WTC11 (cell line): Measurements from ENCODE around the gene RPH3AL. TPM values are rescaled to one million over a fixed set of nuclear protein-coding genes. Genes with fewer than 3 reads are reported as not detected.

Source experiments
- ATAC-seq: fragments of 200-7000 bp; cut with Tn5 transposase; 2 replicates; pipeline ENCODE4 v1.10.0; 2021; ENCODE audit warnings: mild to moderate bottlenecking, moderate library complexity
- CTCF ChIA-PET: fragments of 300-600 bp; sonication (Branson Sonifier 250); formaldehyde crosslinking; loops from one replicate; lab custom pipeline; 2021; ENCODE audit warnings: antibody characterized with exemption; lab: Charles Lee
- POLR2A ChIA-PET: fragments of 350-600 bp; sonication (Branson Sonifier 250); formaldehyde crosslinking; loops from one replicate; lab custom pipeline; 2021; ENCODE audit warnings: antibody characterized with exemption; lab: Charles Lee
- DNase-seq: peaks from one replicate; pipeline ENCODE4 v3.0.0; 2021; ENCODE audit warnings: low spot score
- H3K27ac Mint-ChIP-seq: 2 replicates; pipeline ENCODE4 v1.8.0; 2021; ENCODE audit warnings: mixed read lengths
- H3K27me3 Mint-ChIP-seq: 2 replicates; pipeline ENCODE4 v1.8.0; 2021; ENCODE audit warnings: low read depth, mild to moderate bottlenecking, moderate library complexity, mixed read lengths
- H3K36me3 Mint-ChIP-seq: 2 replicates; pipeline ENCODE4 v1.8.0; 2021; ENCODE audit warnings: mixed read lengths
- H3K4me1 Mint-ChIP-seq: 2 replicates; pipeline ENCODE4 v1.8.0; 2022; ENCODE audit warnings: mixed read lengths
- H3K4me3 Mint-ChIP-seq: 2 replicates; pipeline ENCODE4 v1.8.0; 2021; ENCODE audit warnings: mild to moderate bottlenecking, moderate library complexity, mixed read lengths
- H3K9me3 Mint-ChIP-seq: 2 replicates; pipeline ENCODE4 v1.8.0; 2021; ENCODE audit warnings: mixed read lengths
- CTCF ChIP-seq: fragments of 200-600 bp; IDR thresholded peaks from 2 replicates; pipeline ENCODE4 v1.8.0; 2022; ENCODE audit warnings: antibody characterized with exemption
- GABPB1 ChIP-seq: sonication (generic); formaldehyde crosslinking; IDR thresholded peaks from 2 replicates; pipeline ENCODE4 v1.8.1; 2023; ENCODE audit warnings: mild to moderate bottlenecking, missing genetic modification reagents
- GRHL2 ChIP-seq: fragments of 250-450 bp; sonication (Bioruptor Pico); IDR thresholded peaks from 2 replicates; pipeline ENCODE4 v1.8.0; 2022; ENCODE audit warnings: mild to moderate bottlenecking, moderate library complexity; ENCODE audit not compliant: insufficient replicate concordance, severe bottlenecking
- KAT7 ChIP-seq: sonication (generic); formaldehyde crosslinking; IDR thresholded peaks from 2 replicates; pipeline ENCODE4 v1.8.1; 2023; ENCODE audit warnings: missing genetic modification reagents, mild to moderate bottlenecking, borderline replicate concordance
- NFATC4 ChIP-seq: fragments of 250-450 bp; sonication (Bioruptor Pico); IDR thresholded peaks from 2 replicates; pipeline ENCODE4 v1.9.0; 2021; ENCODE audit warnings: mild to moderate bottlenecking
- NR1H2 ChIP-seq: sonication (generic); formaldehyde crosslinking; IDR thresholded peaks from 2 replicates; pipeline ENCODE4 v1.9.0; 2021; ENCODE audit warnings: mild to moderate bottlenecking, moderate library complexity, missing genetic modification reagents
- PREB ChIP-seq: sonication (generic); formaldehyde crosslinking; IDR thresholded peaks from 2 replicates; pipeline ENCODE4 v1.8.1; 2022; ENCODE audit warnings: mild to moderate bottlenecking, missing genetic modification reagents, moderate library complexity, borderline replicate concordance
- SMAD3 ChIP-seq: sonication (generic); formaldehyde crosslinking; IDR thresholded peaks from 2 replicates; pipeline ENCODE4 v1.8.0; 2022; ENCODE audit warnings: missing genetic modification reagents, mild to moderate bottlenecking, borderline replicate concordance
- TCF7 ChIP-seq: sonication (generic); formaldehyde crosslinking; IDR thresholded peaks from 2 replicates; pipeline ENCODE4 v1.8.0; 2022; ENCODE audit warnings: mild to moderate bottlenecking, low read depth, missing genetic modification reagents, moderate library complexity
- ZMAT4 ChIP-seq: fragments of 250-450 bp; sonication (Bioruptor Pico); IDR thresholded peaks from 2 replicates; pipeline ENCODE4 v1.9.0; 2021; ENCODE audit warnings: mild to moderate bottlenecking
- ZNF219 ChIP-seq: sonication (generic); formaldehyde crosslinking; IDR thresholded peaks from 2 replicates; pipeline ENCODE4 v1.8.0; 2023; ENCODE audit warnings: missing genetic modification reagents, mild to moderate bottlenecking, borderline replicate concordance
- ZNF425 ChIP-seq: fragments of 250-450 bp; sonication (Bioruptor Pico); conservative IDR thresholded peaks from 2 replicates; pipeline ENCODE4 v1.9.0; 2021; ENCODE audit warnings: mild to moderate bottlenecking
- ZNF532 ChIP-seq: fragments of 250-450 bp; sonication (Bioruptor Pico); IDR thresholded peaks from 2 replicates; pipeline ENCODE4 v1.9.0; 2021; ENCODE audit warnings: mild to moderate bottlenecking, borderline replicate concordance
- total RNA-seq: library from RNA; stranded (reverse); gene quantifications from 3 replicates; pipeline ENCODE4 v1.2.3, GENCODE V29; 2021
- TF ChIP-seq, protein P1 (sequence below): fragments of 250-450 bp; sonication (Bioruptor Pico); IDR thresholded peaks from 2 replicates; pipeline ENCODE4 v2.1.2; 2022; ENCODE audit warnings: mild to moderate bottlenecking, moderate library complexity
- TF ChIP-seq, protein P2 (sequence below): sonication (generic); formaldehyde crosslinking; IDR thresholded peaks from 2 replicates; pipeline ENCODE4 v1.8.1; 2023; ENCODE audit warnings: mild to moderate bottlenecking, missing genetic modification reagents, moderate library complexity
- TF ChIP-seq, protein P3 (sequence below): sonication (generic); formaldehyde crosslinking; IDR thresholded peaks from 2 replicates; pipeline ENCODE4 v1.8.1; 2023; ENCODE audit warnings: mild to moderate bottlenecking, moderate library complexity, missing genetic modification reagents

Gene RPH3AL
- total RNA-seq, 1 experiment from 2014 or later = 2.0 TPM

- TF ChIP-seq, protein P1, sequence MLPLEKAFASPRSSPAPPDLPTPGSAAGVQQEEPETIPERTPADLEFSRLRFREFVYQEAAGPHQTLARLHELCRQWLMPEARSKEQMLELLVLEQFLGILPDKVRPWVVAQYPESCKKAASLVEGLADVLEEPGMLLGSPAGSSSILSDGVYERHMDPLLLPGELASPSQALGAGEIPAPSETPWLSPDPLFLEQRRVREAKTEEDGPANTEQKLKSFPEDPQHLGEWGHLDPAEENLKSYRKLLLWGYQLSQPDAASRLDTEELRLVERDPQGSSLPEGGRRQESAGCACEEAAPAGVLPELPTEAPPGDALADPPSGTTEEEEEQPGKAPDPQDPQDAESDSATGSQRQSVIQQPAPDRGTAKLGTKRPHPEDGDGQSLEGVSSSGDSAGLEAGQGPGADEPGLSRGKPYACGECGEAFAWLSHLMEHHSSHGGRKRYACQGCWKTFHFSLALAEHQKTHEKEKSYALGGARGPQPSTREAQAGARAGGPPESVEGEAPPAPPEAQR (CRISPR knock-in tag) = no peak
- no peak for TF ChIP-seq ZNF219 (CRISPR knock-in tag)
Measured at GRCh38 chr17:382644-383533, 30.3 kb upstream of the RPH3AL start (continued).

DNA sequence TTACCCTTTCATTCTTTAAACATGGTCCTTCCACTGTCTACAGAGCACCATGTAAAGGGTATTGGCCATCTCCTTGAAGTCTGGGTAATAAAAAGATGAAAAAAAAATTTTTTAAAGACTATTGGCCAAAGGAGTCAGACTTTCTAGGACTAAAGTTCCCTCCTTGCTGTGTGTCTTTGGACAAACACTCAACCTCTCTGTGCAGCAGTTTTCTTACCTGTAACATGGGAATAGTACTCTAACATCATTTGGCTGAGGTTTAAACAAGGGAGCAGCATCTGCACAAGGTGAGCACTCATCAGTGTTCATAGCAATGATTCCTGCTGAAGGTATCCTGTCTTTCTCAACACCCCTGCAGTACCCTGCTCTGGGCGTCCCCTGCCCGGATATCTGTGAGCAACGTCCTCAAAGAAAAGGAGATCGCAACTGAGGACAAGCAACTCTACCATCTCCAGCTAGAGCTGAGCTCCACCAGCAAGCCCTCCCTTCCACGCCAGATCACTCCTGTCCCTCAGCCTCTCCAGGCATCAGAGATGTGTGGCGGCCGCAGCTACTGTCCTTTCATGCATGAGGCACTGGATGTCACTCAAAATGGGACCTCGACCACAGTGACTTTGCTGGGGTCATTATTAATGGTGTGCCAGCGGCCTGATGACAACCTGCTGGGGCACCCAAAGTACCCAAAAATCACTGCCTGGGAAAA lies 29.5 kb upstream of the RPH3AL start:
- no peak for ATAC-seq
- peaks cover 5% of the 10 kb centered on the region for H3K36me3 Mint-ChIP-seq
- 0 out of 2 replicates have a peak overlapping the region, but pooled peaks have one; percentile 11 for H3K4me3 Mint-ChIP-seq
- CTCF ChIA-PET = no interaction called here
- H3K4me1 Mint-ChIP-seq = peaks cover 38% of the 10 kb centered on the region
- H3K27ac Mint-ChIP-seq = no peak overlapping the region
- H3K9me3 Mint-ChIP-seq = peaks cover 5% of the 10 kb centered on the region
- peaks cover 46% of the 10 kb centered on the region for H3K27me3 Mint-ChIP-seq
- POLR2A ChIA-PET = no interaction called here
- no peak for DNase-seq
- TF ChIP-seq GRHL2 (CRISPR knock-in tag) (no peak), ZNF219 (CRISPR knock-in tag) (no peak), NFATC4 (no peak), KAT7 (CRISPR knock-in tag) (no peak), SMAD3 (CRISPR knock-in tag) (no peak), NR1H2 (CRISPR knock-in tag) (no peak), ZNF532 (CRISPR knock-in tag) (no peak), ZNF425 (CRISPR knock-in tag) (no peak), CTCF (no peak), TCF7 (CRISPR knock-in tag) (no peak), PREB (CRISPR knock-in tag) (no peak), GABPB1 (CRISPR knock-in tag) (no peak), ZMAT4 (CRISPR knock-in tag) (no peak)
- TF ChIP-seq, protein P2, sequence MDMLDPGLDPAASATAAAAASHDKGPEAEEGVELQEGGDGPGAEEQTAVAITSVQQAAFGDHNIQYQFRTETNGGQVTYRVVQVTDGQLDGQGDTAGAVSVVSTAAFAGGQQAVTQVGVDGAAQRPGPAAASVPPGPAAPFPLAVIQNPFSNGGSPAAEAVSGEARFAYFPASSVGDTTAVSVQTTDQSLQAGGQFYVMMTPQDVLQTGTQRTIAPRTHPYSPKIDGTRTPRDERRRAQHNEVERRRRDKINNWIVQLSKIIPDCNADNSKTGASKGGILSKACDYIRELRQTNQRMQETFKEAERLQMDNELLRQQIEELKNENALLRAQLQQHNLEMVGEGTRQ (CRISPR knock-in tag) = no peak
- TF ChIP-seq, protein P3, sequence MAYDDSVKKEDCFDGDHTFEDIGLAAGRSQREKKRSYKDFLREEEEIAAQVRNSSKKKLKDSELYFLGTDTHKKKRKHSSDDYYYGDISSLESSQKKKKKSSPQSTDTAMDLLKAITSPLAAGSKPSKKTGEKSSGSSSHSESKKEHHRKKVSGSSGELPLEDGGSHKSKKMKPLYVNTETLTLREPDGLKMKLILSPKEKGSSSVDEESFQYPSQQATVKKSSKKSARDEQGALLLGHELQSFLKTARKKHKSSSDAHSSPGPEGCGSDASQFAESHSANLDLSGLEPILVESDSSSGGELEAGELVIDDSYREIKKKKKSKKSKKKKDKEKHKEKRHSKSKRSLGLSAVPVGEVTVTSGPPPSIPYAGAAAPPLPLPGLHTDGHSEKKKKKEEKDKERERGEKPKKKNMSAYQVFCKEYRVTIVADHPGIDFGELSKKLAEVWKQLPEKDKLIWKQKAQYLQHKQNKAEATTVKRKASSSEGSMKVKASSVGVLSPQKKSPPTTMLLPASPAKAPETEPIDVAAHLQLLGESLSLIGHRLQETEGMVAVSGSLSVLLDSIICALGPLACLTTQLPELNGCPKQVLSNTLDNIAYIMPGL (CRISPR knock-in tag) = no peak
